Posterior vena cava (tissue), 2 donors: Measurements from ENCODE around the gene TEX26. TPM values are rescaled to one million over a fixed set of nuclear protein-coding genes. Genes with fewer than 3 reads are reported as not detected.
A peak's percentile ranks its signal among the peaks of the same experiment; 100 is the strongest.

Source experiments
- DNase-seq: peaks from one replicate; pipeline ENCODE4 v3.0.0-alpha.2; 2020; ENCODE audit warnings: low spot score
- intact Hi-C, 2 donors: fragments of 100-400 bp; cut with DNase I; formaldehyde crosslinking; loops; one replicate each; pipeline versions ENCODE4 v1.14.1 to v1.14.2; 2022 to 2023
- long read RNA-seq, 2 donors: library from polyadenylated mRNA; unstranded; transcript quantifications; one replicate each; pipeline ENCODE4 v2.0.0, GENCODE V29; 2020 to 2021
- total RNA-seq, 2 donors: library from RNA; stranded (reverse); fragmentation: NEBNext Ultra II Directional; extraction: Animal tissue kit (Norgen Biotek cat#: 25700); gene quantifications; one replicate each; pipeline ENCODE4 v1.2.1, GENCODE V29; 2021
- donor health status: DM: yes; HTN: yes; CAD: no.
- donor health status: DM: yes; HTN: yes; CAD: no.

Gene TEX26
- total RNA-seq, result under 1 TPM; 0.38 to 0.56 TPM
- long read RNA-seq, donor 1, result 0 reads
- long read RNA-seq, donor 2, result 0 reads

DNA sequence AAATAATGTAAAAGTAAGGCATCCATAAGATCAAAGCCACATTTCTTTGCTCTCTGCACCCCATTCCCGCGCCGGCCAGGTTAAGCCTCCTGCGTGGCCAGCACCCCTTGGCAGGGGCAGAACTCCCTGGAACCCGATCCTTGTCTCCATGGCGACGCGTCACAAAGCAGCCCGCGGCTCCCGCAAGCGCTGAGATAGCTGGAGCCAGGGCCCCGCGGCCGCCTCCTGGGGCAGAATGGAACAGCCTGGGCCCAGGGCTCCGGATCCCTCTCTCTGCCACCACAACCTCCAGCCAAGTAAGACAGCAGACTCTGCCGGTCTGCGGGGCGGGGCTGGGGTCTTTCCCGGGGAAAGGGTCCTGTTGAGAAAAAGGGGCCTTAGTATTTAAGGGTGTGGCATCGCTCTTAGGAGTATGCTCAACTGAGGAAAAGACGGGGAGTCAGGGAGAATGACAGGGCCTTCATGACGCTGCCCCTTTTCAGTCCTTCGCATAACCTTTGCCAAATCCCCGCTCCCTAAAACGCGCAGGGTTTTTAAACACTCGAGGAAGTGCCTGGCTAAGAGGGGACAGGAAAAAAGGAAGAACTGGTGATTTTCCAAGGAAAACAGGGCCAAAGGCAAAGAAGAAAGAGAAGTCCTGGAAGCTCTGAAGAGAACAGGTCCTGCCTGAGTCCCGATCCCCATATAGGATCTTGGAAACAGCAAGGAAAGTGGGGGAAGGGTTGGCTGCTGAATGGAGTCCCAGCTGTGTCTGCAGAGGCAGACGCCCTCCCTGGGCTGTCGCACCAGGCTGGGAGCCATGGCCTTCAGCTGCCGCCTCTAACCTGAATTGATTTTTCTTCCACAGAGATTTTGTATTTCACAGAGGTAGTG is at the start of gene TEX26:
TSS of gene TEX26 (plus strand) at position 176 of the 873 bp plus-strand sequence. CDS start at position 236, 60 bp downstream.
- DNase-seq, result no peak

GRCh38 chr13:30882996-30883766 is 49.3 kb upstream of the TEX26 start:
- DNase-seq, result no peak
- intact Hi-C loops, result no loop called here

More for the DNA sequence above, at the start of gene TEX26:
- intact Hi-C loops, result no loop called here

GRCh38 chr13:30884543-30884942 is 47.9 kb upstream of the TEX26 start:
- no peak for DNase-seq
- intact Hi-C loops, result no loop called here

GRCh38 chr13:30889196-30889690 is 43.2 kb upstream of the TEX26 start:
- no peak for DNase-seq
- intact Hi-C loops, result no loop called here

GRCh38 chr13:30892966-30893365 is 39.5 kb upstream of the TEX26 start:
- DNase-seq, result peak; percentile 93
- intact Hi-C loops, result no loop called here

GRCh38 chr13:30895773-30896172 is 36.7 kb upstream of the TEX26 start:
- DNase-seq, result peak; percentile 89
- intact Hi-C loops, result no loop called here

- intact Hi-C loops, result no loop called here
- DNase-seq, result no peak
Measured at GRCh38 chr13:30898070-30898469, 34.4 kb upstream of the TEX26 start.

GRCh38 chr13:30898678-30899241 is 33.7 kb upstream of the TEX26 start:
- intact Hi-C loops, result no loop called here
- DNase-seq, result peak; percentile 83

- intact Hi-C loops, result no loop called here
- no peak for DNase-seq
Measured at GRCh38 chr13:30900436-30900835, 32.0 kb upstream of the TEX26 start.

DNA sequence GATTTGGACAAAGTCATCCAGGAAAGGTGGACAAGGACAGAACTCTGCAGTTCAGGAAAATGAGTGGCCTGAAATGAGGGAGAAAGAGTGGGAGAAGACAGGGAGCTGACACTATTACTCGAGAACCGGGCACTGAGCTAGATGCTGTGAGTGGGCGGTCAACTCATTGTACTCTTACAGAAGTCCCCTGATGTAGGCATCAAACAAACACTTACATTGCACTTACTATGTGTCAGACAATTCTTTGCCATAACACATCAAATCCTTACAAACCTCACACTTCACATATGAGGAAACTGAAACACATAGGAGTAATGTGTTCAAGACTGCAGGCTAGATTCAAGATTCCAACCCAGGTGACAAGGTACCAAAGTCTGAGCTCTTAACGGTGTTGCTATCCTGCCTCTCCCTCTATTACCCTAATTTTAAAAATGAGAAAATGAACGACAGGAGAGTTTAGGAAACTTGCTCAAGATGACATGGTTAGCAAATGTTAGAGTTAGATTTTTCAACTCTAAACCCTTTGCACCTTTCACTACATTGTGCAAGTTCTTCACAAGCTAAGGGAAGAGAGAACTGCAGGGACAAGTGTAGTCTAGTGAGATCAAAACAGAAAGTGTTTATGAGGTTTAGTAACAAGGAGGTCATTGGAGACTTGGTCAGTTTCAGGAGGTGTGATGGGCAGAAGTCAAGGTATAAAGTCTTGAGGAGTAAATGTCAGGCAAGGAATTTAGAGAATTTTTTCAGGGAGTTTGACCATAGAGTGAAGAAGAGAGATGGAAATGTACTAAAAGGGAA is 31.3 kb upstream of the TEX26 start:
- intact Hi-C loops, result no loop called here

DNA sequence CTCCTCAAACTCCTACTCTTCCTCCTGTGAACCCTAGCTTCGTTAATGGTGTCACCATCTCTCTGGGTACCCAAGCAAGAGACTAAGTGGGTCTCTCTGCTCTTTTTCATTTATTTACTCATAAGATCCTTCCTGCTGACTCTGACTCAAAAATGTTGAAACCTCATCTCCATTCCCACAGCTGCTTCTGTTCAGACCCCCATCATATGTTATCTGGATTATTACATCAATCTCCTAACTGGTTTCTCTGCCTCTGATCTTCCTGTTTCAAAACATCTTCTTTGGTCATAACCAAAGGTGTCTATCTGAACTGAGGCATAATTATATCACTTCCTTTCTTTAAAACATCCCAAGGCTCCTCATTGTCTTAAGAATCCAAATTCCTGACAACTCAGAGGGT is 28.4 kb upstream of the TEX26 start:
- intact Hi-C loops, result no loop called here
- no peak for DNase-seq

More for the DNA sequence above, 31.3 kb upstream of the TEX26 start:
- DNase-seq, result no peak

DNA sequence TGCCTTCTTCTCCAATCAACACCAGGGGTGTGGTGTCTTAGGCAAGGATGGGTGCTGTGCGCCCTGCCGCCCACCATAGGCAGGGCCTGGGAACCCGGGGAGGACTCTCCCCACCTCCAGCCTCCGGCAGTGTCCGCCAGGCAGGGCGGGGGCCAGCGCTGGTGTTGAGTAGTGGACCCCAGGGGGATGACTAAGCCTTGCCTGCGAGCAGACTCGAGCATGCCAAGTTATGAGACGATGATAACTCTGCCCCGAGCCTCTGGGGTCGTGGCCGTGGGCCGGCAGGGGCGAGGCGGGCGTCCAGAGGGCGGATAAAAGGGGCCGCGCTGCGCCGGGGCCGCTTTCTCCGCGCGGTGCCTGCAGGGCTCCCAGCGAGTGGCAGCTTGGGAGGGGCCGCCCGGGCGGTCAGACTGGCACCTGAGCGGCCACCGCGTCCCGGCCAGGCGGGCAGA is 26.5 kb upstream of the TEX26 start, which contains the start of gene MEDAG:
TSS of gene MEDAG (plus strand) at position 340 of the 452 bp plus-strand sequence. CDS start 245 bp downstream, outside the sequence.
- peak; percentile 98 for DNase-seq
- intact Hi-C loops, result loop anchor here in 1 of 2 donors (5.0 kb wide), 1 partner anchor 39 kb away; no protein-coding TSS in a partner anchor

DNA sequence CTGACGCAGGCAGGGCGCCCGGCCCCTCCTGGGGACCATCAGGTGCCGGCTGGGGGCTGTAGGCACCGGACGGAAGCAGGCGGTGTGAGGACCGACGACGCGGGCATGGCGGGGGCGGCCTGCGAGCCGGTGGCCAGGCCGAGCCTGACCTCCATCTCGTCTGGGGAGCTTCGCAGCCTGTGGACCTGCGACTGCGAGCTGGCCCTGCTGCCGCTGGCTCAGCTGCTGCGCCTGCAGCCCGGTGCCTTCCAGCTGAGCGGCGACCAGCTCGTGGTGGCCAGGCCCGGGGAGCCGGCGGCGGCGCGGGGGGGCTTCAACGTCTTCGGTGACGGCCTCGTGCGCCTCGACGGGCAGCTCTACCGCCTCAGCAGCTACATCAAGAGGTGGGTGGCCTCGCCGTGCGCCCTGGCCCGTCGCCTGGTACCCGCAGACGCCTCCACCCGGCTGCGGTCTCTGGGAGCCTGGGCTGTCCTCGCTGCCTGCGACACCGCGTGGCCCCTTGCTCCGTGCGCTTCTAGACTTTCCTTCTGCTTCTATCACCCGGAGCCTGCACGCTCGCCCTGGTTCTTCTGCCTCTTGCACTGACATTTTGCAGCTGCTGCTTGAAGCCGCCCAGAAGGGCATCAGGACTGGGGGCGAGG is 25.9 kb upstream of the TEX26 start:
- peak; percentile 85 for DNase-seq
- intact Hi-C loops, result loop anchor here in 1 of 2 donors (5.0 kb wide), 1 partner anchor 39 kb away; no protein-coding TSS in a partner anchor

DNA sequence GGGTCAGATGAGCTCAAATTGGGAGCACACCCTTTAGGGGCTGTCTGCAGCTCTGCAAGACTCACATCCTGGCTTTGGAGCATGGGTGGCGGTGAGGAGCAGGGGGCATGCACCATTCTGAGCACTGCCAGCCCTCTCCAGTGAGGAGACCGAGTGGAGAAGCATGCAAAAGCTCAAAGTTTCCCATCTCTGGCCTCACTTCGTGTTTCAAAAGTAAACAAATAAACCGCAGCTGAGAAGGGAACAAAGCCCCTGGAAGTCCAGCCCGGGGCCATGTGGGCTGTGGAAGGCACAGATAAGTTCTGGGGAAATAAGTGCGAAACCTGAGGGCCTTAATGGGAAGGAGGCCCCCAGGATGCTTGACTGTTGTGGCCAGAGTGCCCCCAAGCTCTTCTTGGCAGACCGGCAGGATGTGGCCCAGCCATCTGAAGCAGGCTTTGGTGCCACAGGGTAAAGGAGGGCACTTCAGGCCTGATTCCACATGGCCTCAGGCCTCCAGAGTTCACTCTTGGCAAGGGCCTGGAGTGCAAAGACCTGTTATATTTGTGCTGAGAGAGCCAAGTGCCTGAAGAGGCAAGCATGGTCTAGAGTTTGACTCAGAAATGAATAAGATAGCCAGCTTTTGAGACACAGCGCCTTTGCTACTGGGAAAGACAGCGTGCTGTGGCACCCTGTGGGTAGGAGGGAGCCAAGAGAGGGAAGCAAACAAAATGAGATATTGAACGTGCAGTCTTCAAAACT is 25.2 kb upstream of the TEX26 start:
- intact Hi-C loops, result loop anchor here in 1 of 2 donors (5.0 kb wide), 1 partner anchor 40 kb away; no protein-coding TSS in a partner anchor

GRCh38 chr13:30908416-30908980 is 24.0 kb upstream of the TEX26 start:
- intact Hi-C loops, result loop anchor here in 1 of 2 donors (5.0 kb wide), 1 partner anchor 41 kb away; no protein-coding TSS in a partner anchor
- DNase-seq, result peak; percentile 79

More for the DNA sequence above, 25.2 kb upstream of the TEX26 start:
- DNase-seq, result peak; percentile 80

DNA sequence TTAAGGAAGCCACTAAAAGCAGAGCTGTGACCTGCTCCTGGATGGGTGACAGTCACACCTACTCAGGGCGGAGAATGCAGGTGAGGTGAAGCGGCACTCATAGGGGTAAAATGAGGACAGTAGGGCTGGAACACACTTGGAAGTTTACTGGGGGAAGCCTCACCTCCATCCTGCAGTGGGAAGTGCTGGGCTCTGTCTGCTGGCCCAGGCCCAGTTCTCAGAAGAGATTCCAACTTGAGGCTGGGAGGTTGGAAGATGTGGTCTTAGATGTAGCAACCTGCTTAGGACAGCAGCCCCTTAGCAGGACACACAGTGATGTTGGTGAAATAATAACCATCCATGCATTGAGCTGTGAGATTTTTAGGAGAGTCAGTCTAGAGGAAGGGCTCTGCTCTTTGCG is 21.8 kb upstream of the TEX26 start:
- no peak for DNase-seq
- intact Hi-C loops, result no loop called here
